NK-92 (cell line): Measurements from ENCODE around the gene RPS14.
"Not testable (repeated sequence)": the region's sequence is repeated elsewhere in the genome, so short reads cannot be mapped to it uniquely, and the experiment has no call there.

Experiments used
- DNase-seq: peaks from one replicate; lab custom pipeline; 2025; ENCODE audit not compliant: unreplicated experiment; lab: John Stamatoyannopoulos, UW

Gene RPS14

DNA sequence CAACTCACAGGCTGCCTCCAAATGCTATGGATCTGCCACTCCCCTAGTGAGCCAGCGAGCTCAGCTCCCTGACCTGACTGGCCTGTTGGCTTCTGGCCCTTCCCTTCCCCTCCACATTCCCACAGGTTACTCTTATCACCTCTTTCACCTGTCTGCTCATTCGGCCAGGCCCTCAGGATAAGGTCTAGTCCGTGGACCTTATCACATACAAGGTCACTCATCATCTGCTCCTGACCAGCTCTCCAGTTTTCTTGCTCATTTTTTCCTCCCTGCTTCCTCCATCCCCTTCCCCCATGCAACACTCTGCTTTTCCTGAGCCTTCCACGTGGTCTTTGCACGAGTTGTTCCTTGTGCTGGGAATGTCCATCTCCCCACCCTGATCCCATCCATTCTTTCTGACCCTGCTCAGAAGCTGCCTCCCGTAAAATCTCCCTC is 32.5 kb upstream of the RPS14 start:
- DNase-seq = no peak

GRCh38 chr5:150481708-150481965 is 32.1 kb upstream of the RPS14 start:
- no peak for DNase-seq

DNA sequence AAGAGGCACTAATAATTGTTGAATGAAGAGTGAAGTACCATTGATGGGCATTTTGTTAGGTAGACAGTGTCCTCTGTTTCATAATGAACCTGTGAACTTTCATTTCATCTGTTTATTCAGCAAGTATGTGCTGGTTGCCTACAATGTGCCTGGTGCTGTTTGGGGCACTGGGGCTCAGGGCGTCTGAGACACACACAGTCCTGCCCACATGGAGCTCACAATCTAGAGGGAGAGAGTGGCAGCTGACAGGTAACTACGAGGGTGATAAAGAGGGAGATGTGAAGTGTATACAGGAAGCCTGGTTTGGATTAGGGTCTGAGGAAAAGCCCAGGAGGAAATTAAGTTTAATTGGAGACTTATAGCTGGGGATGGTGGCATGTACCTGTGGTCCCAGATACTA is 29.9 kb upstream of the RPS14 start:
- no peak for DNase-seq

DNA sequence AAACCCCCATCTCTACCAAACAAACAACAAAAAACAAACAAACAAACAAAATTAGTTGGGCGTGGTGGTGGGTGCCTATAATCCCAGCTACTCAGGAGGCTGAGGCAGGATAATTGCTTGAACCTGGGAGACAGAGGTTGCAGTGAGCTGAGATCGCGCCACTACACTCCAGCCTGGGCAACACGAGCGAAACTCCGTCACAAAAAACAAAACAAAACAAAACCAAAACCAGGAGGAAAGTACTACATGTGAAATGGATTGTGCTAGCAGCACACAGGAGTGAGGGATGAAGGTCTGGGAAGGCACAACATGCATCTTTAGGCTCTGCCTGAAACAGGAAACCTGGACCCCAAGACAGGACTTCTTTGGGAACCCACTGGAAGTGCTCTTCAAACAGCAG is 27.0 kb upstream of the RPS14 start:
- not testable (repeated sequence) for DNase-seq

- DNase-seq = no peak
Observed at GRCh38 chr5:150473673-150474358, 24.3 kb upstream of the RPS14 start.

- no peak for DNase-seq
Observed at GRCh38 chr5:150469718-150470469, 20.4 kb upstream of the RPS14 start.

DNA sequence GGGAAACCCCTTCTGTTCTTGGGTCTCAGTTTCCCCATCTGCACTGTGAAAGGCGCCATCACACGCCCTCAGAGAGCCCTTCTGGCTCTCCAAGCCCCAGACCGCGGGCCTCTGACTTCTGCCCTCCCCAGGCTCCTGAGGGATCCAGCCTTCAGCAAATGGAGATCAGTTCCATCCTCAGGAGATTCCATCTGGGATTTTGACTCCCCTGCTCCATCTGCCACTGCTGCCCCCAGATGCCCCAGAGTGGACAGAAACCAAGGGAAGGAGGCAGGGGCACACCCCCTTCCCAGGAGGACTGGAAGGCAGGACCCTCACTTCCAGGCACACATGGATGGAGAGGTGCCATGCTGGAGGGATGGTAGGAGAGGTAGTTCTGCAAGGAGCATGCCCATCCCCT is 18.7 kb upstream of the RPS14 start:
- no peak for DNase-seq

DNA sequence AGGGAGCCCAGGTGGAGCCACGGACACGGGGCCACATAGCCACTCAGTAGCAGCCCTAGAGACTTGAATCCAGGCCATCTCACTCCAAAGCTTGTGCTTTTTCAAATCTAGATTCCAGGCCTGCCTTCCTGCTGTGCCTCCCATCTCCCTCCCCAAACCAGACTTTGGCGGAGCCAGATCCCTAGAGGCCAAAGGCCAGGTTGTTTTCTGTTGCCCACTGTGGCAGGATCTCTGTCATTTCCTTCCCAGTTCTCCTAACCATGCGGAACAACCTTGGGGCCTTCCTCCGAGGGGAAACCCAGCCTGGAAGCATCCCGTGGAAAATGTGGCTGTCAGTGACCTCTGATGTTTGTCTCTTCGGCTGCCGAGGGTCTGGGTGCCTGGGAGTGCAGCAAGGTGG is 16.4 kb upstream of the RPS14 start:
- no peak for DNase-seq

DNA sequence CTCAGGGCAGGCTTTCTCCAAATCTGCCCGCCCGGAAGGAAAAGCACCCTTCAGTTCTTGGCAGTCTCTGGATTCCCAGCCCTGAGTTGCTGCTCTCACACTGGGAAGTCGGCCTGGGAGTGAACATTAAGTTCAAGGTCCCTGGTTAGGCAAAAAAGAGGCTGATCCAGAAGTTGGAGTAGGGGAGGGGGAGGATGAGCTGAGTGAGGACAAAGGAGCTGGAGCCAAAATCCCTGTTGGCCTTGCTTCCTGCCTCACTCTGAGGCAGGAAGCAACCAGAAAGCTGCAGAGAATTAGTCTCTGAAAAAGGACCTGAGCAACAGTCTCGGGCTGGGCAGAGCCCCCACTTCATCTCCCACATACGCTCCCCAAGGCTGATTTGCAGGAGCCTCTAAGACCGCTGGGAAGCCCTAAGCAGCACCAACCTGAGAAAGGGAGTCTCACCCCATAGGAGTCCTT is 15.0 kb upstream of the RPS14 start:
- DNase-seq = no peak

DNA sequence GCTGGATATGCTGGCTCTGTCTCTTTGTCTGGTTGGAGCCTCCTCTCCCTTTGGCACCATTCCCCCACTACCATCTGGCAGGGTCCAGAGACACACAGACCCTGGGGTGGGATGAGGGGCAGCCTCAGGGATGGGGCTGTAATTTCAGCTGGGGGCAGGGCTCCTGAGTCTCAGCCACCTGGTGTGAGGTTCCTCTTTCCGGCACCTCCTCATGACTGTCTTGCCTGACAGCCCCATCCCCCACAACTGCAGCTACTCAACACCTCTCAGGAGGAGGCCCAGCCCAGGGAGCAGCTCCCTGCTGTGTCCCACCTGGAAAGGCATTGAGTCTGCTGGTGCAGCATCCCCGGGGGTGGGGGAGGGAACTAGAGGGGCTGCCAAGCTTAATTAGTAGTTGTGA is 11.7 kb upstream of the RPS14 start:
- DNase-seq = no peak

- DNase-seq = no peak
Observed at GRCh38 chr5:150460781-150461180, 11.2 kb upstream of the RPS14 start.

GRCh38 chr5:150458802-150459557 is 9.4 kb upstream of the RPS14 start:
- DNase-seq = peak; percentile 9

GRCh38 chr5:150457562-150458240 is 8.2 kb upstream of the RPS14 start:
- DNase-seq = no peak

DNA sequence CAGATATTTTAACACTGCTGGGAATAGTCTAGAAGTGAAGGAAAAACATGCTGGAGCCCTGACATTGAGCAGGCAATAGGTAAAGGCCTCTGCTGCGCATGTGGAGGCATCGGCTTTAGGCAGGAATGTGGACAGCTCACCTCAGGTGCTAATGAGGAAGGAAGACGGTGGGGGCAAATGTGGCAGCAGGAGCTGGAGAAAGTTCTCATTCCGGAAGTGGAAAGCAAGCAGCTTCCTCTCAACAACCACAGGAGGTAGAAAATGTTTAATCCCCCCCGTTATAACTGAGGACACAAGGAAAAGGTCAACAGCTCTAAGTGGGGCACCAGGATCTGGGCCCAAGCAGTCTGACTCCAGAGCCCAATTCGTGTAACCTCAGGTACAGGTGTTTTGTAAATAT is 7.6 kb upstream of the RPS14 start:
- DNase-seq = no peak

GRCh38 chr5:150454492-150455229 is 5.1 kb upstream of the RPS14 start:
- no peak for DNase-seq

DNA sequence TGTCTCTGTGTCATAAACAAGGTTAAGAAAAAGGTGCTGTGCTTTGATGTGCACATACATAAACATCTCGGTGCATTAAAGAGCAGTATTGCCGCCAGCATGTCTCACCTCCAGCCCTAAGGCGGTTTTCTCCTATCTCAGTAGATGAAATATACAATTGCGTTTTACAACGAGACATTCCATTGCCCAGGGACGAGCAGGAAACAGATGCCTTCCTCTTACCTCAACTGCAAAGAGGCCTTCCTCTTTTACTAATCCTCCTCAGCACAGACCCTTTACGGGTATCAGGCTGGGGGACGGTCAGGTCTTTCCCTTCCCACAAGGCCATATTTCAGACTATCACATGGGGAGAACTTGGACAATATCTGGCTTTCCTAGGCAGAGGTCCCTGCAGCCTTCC is 4.5 kb upstream of the RPS14 start:
- not testable (repeated sequence) for DNase-seq

- no peak for DNase-seq
Observed at GRCh38 chr5:150452914-150453313, 3.4 kb upstream of the RPS14 start.

GRCh38 chr5:150451594-150451993 is 2.1 kb upstream of the RPS14 start:
- DNase-seq = no peak

DNA sequence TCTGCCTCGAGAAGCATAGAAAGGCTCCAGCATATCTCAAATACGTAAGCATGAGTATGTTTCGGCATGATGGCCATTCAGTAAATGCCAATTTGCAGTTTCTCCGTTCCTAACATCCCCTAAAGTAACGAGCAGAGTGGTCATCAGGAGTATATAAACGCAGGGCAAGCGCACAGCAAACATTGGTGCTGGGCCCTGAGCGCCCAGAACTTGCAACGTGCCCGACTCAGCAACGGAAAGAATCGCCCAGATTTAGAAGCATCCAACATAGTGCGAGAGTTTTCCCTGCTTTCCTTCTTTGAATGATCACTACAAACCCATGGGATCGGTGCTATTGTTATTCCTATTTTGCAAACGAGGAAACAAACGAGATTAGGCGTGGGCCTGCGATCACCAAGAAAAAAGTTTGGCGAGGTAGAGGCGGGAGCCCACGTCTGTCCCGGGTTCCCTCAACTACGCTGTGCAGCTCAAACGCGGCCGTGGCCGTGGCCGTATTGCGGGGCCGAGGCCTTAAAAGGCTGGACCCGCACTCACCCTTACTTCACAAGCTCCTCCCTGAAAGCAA is 505 bp downstream of the RPS14 start:
- DNase-seq = no peak

- no peak for DNase-seq
Observed at GRCh38 chr5:150448334-150448733, 1.2 kb downstream of the RPS14 start.

DNA sequence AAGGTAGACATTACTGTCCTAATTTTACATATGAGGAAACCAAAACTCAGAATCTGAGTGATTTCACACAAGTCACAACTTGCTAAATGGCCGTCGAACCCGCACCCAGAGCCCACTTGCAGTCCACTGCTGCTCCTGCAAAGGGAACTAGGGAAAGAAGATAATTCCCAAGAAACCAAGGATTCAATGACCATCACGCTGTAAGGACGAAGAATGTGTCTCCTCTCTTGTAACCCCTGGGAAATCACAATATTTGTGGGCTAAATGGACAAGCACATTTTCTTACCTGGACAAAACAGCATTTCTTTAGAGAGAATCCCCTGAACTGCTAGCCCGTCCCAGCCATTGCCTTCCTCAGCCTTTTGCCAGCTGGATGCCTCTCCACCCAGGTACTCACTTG is 2.4 kb downstream of the RPS14 start:
- no peak for DNase-seq
